Stimulated activated naive CD4-positive, alpha-beta T cell treated with Interleukin-2 at 50 U/mL for 16 hours (primary cell): Measurements from ENCODE around the gene GJA5.

Experiments used
- DNase-seq: peaks from one replicate; lab custom pipeline; 2025; lab: John Stamatoyannopoulos, UW

Gene GJA5

DNA sequence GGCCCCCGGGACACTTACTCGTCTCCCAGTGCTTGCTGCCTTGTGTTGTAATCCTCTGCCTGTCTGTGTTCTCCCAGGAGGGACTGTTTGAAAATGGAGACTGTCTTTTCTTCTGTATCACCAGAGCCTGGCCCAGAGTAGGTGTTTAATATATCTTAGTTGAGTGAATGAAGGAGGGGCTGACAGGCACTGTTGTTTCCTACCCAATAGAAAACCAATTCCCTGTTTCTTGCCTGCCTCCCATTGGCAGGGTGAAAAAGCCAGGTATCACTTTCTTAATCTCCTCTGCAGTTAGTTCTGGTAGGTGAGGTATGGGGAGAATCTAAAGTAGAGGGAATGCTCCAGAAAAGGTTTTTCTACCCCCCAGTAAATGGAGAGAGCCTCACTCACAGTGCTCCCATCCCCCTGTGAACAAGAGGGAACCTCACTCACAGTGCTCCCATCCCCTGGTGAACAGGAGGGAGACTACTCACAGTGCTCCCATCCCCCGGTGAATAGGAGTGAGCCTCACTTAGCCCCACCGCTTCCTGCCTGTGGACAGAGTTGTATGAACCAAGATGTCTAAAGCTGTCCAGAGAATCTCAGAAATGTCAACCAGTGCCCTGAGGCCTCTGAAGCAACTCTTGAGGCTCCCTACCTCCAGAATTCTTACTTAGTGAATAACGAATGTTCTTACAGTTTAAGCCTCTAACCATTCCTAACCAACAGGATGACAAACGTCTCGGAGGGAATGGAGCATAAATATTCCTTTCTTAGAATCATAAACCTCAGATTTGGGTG is at the start of gene GJA5:
Gene GJA5, minus strand, starts transcription at position 122 of the 780 bp plus-strand sequence. CDS start 1,364 bp downstream, outside the sequence.
- DNase-seq = no peak

DNA sequence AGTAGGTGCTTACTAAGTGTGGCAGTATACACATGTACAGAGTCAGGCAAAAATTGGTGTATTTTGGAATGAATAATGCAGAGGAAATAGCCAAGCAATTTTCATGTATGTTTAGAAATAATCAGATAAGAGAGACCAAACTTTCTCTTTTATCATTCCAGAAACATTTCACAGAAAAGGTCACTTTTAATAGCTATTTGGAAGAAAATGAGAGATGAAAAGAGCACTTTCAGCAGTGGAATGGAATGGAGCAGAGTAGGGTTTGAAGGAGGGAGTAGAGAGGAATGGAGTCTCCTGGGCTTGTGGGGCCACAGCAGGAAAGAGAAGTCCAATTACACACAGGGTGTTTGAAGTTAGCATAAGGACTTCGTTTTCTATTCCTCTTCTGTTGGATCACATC is 48.8 kb upstream of the GJA5 start:
- no peak for DNase-seq

DNA sequence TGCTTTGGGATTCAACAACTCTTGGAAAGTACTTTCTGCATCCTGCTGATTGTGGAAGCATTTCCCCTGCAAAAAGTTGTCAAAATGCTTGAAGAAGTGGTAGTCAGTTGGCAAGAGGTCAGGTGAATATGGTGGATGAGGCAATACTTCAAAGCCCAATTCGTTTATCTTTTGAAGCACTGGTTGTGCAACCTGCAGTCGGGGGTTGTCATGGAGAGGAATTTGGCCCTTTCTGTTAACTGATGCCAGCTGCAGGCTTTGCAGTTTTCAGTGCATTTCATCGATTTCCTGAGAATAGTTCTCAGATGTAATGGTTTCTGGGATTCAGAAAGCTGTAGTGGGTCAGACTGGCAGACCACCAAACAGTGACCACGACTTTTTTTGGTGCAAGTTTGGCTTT is 47.6 kb upstream of the GJA5 start:
- DNase-seq = no peak

DNA sequence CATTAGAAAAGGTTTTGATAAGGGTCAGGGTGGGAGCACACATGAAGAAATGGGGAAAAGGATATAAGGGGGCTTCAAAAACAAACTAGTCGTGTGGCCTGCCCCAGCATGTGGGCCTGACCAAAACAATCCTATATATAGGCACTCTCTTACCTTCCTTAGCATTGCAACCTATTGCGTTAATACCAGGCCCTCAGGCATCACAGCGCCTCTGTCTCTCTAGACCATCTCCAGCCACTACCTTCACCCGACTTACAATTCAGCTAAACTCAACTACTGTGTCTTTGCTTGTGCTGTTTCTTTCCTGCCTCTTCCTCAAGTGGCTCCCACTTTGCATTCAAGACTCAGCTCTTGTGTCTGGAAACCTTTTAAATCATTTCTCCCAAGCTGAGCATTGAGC is 47.0 kb upstream of the GJA5 start:
- no peak for DNase-seq

DNA sequence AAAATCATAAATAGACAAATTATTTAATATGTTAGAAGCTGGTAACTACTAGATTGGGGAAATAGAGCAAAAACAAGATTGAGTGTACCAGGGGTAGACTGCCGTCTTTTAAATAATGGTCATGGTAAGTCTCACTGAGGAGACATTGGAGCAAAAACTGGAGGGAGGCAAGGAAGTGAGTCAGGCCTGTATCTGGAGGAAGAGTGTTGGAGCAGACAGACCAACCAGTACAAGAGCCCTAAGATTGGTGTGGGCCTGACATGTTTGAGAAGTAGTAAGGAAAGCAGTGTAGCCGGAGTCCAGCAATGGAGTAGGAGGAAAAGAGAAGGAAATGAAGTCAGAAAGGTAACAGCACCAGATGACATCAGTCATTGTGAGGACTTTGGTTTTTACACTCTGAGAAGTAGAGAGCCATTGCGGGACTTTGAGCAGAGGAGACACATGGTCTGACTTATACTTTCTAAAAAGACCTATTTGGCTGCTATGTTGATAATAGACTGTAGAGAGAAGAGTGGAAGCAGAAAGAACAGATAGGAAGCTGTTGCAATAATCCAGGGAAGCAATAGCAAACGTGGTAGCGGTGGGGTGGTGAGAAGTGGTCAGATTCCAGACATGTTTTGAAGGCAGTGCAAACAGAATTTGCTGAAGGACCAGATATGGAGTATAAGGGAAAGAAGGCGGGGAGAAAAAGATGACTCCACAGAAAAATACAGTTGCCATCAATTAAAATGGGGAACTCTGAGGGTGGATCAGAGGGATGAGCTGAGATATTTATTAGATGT is 44.7 kb upstream of the GJA5 start:
- DNase-seq = no peak

DNA sequence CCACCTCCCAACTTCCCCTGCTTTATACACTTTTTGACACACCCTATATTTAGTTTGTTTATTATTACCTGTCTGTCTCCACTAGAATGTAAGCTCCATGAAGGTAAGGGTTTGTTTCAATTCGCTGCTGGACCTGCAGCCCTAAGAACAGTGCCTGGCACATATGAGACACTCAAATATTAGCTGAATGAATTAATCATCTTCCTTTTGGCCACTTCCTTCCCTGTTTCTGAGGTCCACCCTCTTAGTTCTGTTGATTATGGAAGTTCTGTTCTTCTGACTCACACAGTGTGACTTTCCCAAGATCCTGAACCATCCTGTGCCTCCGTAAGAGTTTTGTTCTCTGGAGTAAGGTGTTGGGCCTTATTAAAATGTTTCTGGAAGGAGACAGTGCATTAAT is 40.4 kb upstream of the GJA5 start:
- no peak for DNase-seq

DNA sequence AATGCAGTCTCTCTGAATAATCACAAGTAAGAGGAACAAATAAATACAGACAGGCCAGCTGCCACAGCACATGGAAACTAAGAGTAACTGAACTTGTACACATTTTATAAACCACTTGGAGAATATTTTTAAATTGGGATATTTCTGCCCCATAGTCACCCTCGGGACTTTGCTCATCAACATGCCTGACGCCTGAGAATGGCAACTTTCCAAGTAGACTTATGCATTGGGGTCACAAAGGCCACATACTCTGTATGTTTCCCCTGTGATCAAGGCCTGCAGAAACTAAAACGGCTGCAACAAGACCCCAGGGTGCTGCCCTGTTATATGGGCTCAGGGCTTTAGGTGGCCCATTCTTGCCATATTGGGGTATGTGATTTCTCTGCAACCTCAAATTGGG is 38.3 kb upstream of the GJA5 start:
- no peak for DNase-seq

DNA sequence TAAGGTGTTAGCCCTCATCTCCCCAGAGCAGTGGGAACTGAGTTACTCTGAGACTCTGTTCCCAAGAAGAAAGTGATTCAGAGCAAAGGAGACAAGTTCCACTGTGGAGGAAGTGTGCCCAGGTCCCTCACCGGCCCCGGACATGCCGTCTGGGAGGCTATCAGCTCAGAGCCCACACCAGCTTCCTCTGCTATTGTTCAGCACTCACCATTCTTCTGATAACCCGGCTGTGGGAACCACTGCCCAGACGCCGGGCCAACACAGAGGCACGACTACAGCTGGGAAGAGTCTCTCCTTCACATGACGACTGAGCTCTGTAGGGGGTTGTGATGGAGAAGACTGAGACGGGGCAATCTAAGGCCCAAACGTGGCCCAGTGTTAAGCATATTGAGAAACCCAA is 34.2 kb upstream of the GJA5 start:
- no peak for DNase-seq

DNA sequence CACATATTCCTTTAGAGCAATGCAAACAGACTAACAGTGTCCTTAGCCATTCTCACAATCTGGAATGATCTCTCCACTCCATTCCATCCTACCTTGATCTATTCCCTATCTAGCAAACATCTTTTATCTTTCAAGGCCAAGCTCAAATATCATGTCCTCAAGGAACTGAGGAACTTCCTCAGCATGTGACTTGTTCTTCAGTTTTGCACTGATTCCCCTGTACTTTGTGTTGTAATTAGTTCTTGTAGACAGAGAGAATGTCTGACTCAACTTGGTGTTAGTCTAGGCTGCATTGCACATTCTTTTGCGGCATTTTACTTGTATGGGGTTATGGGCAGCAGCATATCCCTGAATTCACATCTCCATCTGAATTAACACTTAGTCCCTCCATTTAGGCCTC is 31.5 kb upstream of the GJA5 start:
- no peak for DNase-seq

DNA sequence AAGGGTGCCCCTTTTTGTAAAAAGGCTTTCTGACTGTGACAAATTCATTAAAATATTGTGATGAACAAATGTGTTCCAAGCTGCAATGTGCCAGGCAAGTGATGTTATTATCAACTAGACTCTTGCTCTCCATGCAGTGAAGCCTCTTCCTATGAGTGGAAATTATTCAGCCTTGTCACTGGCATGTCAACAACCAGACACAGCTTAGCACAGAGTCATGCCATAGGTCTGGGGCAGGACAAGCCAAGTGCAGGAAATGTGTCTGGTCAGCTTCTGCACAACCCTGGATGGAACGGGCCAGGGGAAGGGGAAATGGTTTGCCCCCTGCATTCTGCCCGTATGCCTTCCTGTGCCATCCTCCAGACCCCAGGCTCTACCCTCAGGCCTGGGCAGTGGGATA is 27.4 kb upstream of the GJA5 start:
- DNase-seq = no peak

DNA sequence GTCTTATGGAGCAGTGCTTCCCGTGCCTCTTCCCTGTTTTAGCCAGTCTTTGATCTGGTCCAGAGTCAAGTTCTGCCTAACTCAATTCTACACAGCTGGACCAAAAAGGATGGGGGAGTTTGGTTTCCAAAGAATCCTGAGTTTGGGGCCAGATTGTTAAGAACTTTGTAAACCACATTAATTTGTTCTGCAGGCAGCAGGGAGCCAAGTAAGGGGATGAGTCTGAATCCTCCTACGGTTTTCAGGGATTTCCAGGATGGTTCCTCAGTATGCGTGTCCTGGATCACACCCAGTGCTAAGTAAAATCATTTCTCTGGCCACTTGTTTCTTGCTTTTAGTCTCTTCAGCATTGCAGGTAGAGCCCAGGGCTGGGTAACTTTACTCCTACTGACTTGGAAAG is 26.1 kb upstream of the GJA5 start:
- DNase-seq = no peak

DNA sequence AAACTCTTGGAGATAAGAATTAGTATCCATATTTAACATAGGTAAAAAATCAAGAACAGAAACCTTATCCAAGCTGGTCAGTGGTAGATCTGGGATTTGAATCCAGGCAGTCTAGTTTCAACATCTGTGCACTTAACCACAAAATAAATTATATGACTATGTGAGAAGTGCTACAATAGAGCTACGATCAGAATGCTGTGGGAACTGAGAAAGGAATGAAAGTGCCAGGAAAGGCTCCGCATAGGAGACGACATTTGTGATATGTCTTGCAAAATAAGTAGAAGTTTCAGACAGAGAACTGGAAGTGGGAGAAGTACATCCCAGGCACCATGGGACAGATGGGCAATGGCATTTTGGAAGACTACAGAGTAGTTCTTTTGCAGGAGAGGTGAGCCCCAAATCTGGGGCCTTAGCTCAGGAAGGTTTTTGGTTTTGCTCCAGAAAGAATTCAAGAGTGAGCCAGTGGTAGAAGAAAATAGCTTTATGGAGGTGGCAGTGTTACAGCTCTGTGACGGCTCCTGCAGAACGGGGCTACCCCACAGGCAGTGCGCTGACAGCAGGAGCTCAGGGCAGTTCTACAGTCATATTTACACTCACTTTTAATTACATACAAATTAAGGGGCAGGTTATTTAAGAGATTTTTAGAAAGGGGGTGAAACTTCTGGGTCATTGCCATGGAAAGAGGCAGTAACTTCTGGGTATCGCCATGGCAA is 25.5 kb upstream of the GJA5 start:
- DNase-seq = no peak

DNA sequence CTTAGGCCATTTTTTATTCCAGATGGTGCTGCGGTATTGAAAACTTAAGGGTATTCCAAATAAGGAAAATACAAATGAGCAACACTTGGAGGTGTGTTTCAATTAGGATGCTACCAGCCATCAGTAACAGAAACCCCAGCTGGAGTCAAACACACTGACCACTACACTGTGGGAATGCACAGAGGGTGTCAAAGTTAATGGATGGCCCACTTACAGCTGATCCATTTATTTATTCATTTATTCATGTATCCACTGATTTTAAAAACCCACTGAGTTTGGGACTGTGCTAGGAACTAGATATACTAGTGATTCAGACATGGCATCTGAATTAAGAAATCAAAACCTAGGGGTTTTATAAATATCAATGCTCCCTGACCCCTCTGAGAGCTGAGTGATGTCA is 24.5 kb upstream of the GJA5 start:
- DNase-seq = no peak

DNA sequence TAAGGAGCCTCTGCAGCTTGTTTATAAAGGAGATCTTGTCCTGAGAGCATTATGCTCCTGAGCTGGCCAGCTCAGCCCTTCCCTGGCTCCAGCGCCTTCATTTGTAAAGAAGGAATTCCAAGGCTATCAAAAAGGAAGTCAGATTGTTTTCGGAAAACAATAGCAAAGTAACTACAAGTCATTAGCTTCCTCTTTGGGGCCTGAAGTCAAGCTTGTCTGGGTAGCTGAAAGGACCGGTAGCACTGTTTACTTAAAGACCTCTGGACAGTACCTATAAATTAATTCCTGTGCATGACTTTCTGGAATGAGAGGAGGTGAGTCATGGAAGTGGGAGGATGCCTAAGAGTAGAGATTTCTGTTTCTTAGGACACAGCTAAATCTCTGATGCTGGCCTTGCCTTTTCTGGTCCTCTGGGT is 20.7 kb upstream of the GJA5 start:
- no peak for DNase-seq

DNA sequence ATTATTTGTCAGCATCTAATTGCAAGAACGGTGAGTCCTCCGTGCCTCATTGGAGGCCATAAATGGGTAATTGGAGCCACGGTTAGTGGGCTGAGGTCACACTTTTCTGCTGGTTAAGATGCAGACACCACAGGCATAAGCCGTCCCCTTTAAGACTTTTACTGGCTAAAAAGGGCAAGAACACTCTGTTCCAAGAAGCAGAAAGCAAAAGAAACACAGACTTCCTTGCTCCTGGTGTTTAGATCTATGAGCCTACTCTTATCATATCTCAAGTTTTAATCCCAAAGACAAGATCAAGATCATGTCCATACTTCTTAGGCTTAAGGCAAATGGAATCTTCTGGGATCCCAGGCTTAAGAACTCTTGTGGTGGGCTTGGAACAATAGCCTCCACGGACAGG is 17.3 kb upstream of the GJA5 start:
- no peak for DNase-seq

DNA sequence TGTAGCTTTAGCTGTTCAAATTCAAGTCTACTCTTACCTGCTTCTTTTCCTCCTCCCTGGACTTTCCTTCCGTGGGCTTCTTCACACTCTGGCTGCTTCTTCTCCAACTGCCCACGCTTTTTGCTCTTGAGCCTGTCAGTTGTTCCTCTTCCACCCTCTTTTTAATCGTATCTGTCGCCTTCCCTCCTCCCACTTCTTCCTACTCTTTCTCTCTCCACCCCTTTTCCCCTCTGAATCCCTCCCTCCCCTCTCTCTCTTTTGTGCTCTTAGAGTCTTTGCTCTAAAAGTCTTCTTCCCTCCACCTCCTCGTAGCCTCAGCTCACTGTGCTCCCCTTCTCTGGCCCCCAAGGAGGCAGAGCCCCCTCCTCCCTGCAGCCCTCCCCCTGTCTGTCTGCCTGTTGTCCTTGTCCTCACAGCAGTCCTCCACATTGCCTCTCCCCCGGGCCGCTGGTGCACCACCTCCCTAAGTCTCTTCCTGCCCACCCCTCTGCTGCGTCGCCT is 12.9 kb upstream of the GJA5 start:
- no peak for DNase-seq

DNA sequence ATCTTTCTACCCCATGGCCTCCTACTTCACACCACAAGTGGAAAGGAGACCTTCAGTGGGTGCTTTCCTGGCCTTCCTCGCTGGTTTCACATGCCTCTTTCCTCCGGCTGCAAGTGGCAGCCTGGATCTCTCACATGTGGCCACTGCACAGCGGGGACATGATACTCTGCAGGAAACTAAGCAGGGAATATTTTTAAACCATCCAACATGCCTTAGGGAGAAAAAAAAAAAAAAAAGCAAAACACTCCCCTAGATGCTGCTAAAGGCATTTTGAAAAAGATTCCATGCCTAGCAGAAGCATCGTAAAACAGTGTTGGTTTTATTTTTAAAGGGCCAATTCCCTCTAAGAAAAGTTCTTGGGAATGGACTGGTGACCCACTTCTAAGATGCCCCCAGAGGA is 12.2 kb upstream of the GJA5 start:
- DNase-seq = no peak

DNA sequence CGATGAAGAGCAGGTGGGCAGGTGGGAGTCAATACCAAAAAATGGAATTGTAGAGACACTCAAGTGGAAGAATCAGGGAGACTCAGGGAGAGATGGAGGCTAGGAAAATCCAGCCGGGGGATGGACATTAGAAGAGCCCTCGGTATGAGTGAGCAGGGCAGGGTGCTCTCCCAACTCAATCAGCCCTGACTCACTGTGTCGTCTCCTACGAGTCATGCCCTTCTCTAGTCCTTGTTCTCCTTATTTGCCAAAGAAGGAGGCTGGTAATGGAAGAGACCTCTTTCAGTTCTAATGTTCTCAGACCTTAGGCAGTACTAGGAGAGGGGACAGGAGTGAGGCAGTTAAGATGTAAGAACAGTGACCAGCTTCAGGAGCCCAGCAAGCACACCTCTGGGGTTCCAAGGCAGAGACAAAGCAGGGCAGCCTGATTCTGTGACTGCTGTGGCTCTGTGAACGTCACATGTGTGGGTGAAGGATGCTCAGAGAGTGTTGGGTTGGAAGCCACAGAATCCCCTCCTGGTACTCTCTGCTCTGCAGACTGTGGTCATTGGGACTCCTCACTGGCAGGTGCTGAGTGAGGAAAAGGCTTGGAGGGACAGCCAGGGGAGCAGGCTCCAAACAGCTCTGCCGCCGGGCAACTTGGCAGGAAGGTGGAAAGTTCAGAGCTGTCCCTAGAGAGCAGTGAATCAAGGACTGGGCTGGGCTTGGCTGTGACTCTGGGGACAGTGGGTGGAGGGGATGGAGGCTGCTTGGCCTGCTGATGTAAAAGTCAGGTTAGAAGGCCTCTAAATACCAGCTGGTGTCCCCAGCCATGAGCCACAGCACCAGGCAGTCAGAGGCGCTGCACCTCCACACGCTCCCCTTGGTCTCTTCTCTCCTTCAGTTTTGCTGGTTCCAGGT is 11.1 kb upstream of the GJA5 start:
- no peak for DNase-seq

DNA sequence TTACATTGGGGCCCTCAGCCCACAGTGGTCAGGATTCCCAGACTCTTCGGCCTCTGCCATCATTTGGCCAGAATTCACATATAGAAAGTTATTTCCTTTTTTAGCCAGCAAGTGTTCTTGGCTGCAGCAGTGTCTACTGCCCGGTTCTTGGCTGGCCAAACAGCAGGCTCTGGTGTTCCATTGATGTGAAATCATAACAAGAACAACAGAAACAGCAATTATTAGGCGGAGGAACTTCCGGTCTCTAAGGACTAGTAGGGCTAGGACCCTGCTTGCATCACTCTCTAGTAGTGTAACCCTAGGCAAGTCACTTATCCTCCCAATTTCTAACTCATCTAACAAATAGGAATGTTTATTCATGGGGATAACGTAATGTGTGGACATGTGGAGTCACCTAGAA is 8.7 kb upstream of the GJA5 start:
- no peak for DNase-seq

DNA sequence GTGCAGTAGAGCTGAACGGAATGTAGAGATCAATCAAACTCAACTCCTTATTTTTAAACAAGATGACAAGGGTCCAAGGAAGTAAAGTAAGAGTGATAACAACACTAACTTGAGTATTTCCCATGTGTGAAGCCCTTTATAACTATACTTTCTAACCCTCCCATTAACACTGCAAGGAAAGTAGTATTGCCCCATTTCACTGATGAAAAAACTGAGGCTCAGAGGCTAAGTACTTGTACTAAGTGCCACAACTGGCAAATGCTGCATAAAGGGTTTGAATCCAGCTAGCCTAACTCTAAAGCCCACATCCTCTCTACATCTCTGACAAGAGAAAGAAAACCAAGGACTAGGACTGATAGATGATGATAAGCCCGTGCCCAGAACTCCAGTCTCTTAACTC is 8.2 kb upstream of the GJA5 start:
- DNase-seq = no peak

DNA sequence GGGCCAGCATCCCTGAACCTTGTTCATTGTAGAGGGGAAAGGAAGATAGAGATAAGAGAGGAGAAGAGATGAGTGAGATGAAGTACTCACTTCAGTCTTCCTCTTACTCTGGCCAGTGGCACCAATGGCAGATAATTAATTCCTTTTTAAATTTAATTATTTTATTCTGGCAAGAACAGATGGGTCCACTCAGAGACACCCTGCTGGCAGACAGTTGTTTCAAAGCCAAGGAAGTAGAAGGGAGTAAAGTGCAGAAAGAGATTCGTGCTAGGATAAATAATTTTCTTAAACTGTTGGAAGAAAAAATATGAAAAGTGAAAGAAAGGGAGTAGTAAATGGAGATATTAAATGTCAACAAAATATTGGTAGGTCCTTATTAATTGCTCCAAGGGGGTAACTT is 7.7 kb upstream of the GJA5 start:
- DNase-seq = no peak
